H9 (cell line): ENCODE data around the gene FAM114A1. TPM values are rescaled to one million over a fixed set of nuclear protein-coding genes. Genes with fewer than 3 reads are reported as not detected.
A peak's percentile ranks its signal among the peaks of the same experiment; 100 is the strongest.

Experiments
- DNase-seq: peaks from one replicate; pipeline ENCODE4 v3.0.0-alpha.2; 2017
- H2AFZ ChIP-seq: one replicate; pipeline ENCODE4 v1.6.1; 2013; ENCODE audit warnings: mild to moderate bottlenecking, low read length, control low read depth, moderate library complexity
- H2AK5ac ChIP-seq: 2 replicates; pipeline ENCODE4 v1.6.1; 2013; ENCODE audit warnings: low read length, control low read depth, mixed read lengths; ENCODE audit not compliant: insufficient read length
- H2BK120ac ChIP-seq: one replicate; pipeline ENCODE4 v1.6.1; 2013; ENCODE audit warnings: low read depth, mild to moderate bottlenecking, low read length, control low read depth, inconsistent platforms; ENCODE audit not compliant: poor library complexity, severe bottlenecking
- H2BK12ac ChIP-seq: 2 replicates; pipeline ENCODE4 v1.6.1; 2013; ENCODE audit warnings: low read length, control low read depth, mixed read lengths, low read depth; ENCODE audit not compliant: insufficient read length
- H2BK15ac ChIP-seq: 2 replicates; pipeline ENCODE4 v1.6.1; 2013; ENCODE audit warnings: low read depth, low read length, control low read depth
- H2BK20ac ChIP-seq: one replicate; pipeline ENCODE4 v1.6.1; 2013; ENCODE audit warnings: low read depth, mild to moderate bottlenecking, low read length, control low read depth, inconsistent platforms; ENCODE audit not compliant: poor library complexity, severe bottlenecking
- H2BK5ac ChIP-seq: 2 replicates; pipeline ENCODE4 v1.6.1; 2013; ENCODE audit warnings: low read length, control low read depth, mixed read lengths; ENCODE audit not compliant: insufficient read length
- H3K14ac ChIP-seq: 2 replicates; pipeline ENCODE4 v1.6.1; 2013; ENCODE audit warnings: low read length, control low read depth; ENCODE audit not compliant: insufficient read depth
- H3K18ac ChIP-seq: 2 replicates; pipeline ENCODE4 v1.6.1; 2013; ENCODE audit warnings: low read depth, mild to moderate bottlenecking, mixed read lengths, low read length, control low read depth; ENCODE audit not compliant: insufficient read length
- H3K23ac ChIP-seq: 2 replicates; pipeline ENCODE4 v1.6.1; 2013; ENCODE audit warnings: low read length, control low read depth, mixed read lengths, low read depth; ENCODE audit not compliant: insufficient read length
- H3K23me2 ChIP-seq: 2 replicates; pipeline ENCODE4 v1.6.1; 2013; ENCODE audit warnings: low read depth, mild to moderate bottlenecking, mixed read lengths, low read length, control low read depth; ENCODE audit not compliant: insufficient read length, poor library complexity, severe bottlenecking
- H3K27ac ChIP-seq: 2 replicates; pipeline ENCODE4 v1.5.1; 2013; ENCODE audit warnings: low read length, control low read depth, mixed read lengths, low read depth; ENCODE audit not compliant: insufficient read length
- H3K27me3 ChIP-seq: 2 replicates; pipeline ENCODE4 v1.6.1; 2013; ENCODE audit warnings: low read length, control low read depth, inconsistent platforms; ENCODE audit not compliant: insufficient read depth
- H3K4ac ChIP-seq: 2 replicates; pipeline ENCODE4 v1.6.1; 2013; ENCODE audit warnings: low read depth, mild to moderate bottlenecking, control low read depth, inconsistent platforms, low read length, moderate library complexity
- H3K4me1 ChIP-seq: 2 replicates; pipeline ENCODE4 v1.6.1; 2013; ENCODE audit warnings: low read length, control low read depth, inconsistent platforms; ENCODE audit not compliant: insufficient read depth
- H3K4me2 ChIP-seq: 2 replicates; pipeline ENCODE4 v1.6.1; 2013; ENCODE audit warnings: low read length, control low read depth, mixed read lengths; ENCODE audit not compliant: insufficient read length, insufficient read depth
- H3K56ac ChIP-seq: 2 replicates; pipeline ENCODE4 v1.6.1; 2013; ENCODE audit warnings: low read depth, mild to moderate bottlenecking, mixed read lengths, low read length, control low read depth; ENCODE audit not compliant: insufficient read length
- H3K79me1 ChIP-seq: 2 replicates; pipeline ENCODE4 v1.6.1; 2013; ENCODE audit warnings: low read depth, mild to moderate bottlenecking, moderate library complexity, low read length, control low read depth, inconsistent platforms; ENCODE audit not compliant: insufficient read depth, poor library complexity, severe bottlenecking
- H3K79me2 ChIP-seq: 2 replicates; pipeline ENCODE4 v1.6.1; 2013; ENCODE audit warnings: low read length, control low read depth, inconsistent platforms; ENCODE audit not compliant: insufficient read depth
- H3K9ac ChIP-seq: 2 replicates; pipeline ENCODE4 v1.6.1; 2013; ENCODE audit warnings: low read length, control low read depth, mixed read lengths; ENCODE audit not compliant: insufficient read length; ENCODE audit errors: extremely low read depth
- H3K9me3 ChIP-seq: one replicate; pipeline ENCODE4 v1.6.1; 2013; ENCODE audit warnings: low read depth, low read length, inconsistent platforms; ENCODE audit not compliant: control insufficient read depth
- H3T11ph ChIP-seq: one replicate; pipeline ENCODE4 v1.6.1; 2013; ENCODE audit warnings: mild to moderate bottlenecking, low read length, control low read depth, inconsistent platforms
- H4K20me1 ChIP-seq: one replicate; pipeline ENCODE4 v1.6.1; 2013; ENCODE audit not compliant: control insufficient read depth, insufficient read length, insufficient read depth
- H4K5ac ChIP-seq: 2 replicates; pipeline ENCODE4 v1.6.1; 2013; ENCODE audit warnings: low read depth, mild to moderate bottlenecking, mixed read lengths, low read length, control low read depth; ENCODE audit not compliant: insufficient read length
- H4K8ac ChIP-seq: replicated peaks from 2 replicates; pipeline ENCODE4 v1.6.1; 2013; ENCODE audit warnings: low read length, control low read depth, mixed read lengths, low read depth; ENCODE audit not compliant: insufficient read length
- H4K91ac ChIP-seq: 2 replicates; pipeline ENCODE4 v1.6.1; 2013; ENCODE audit warnings: low read depth, mild to moderate bottlenecking, moderate library complexity, mixed read lengths, low read length, control low read depth; ENCODE audit not compliant: insufficient read length
- H3K27ac Mint-ChIP-seq, 3 experiments: 2 replicates in 2 of 3; 3 replicates in 1 of 3; pipeline ENCODE4 v1.8.0; 2020 to 2021; ENCODE audit warnings: mixed read lengths in 3 of 3, mild to moderate bottlenecking in 1 of 3, moderate library complexity in 1 of 3
- H3K27me3 Mint-ChIP-seq: 2 replicates; pipeline ENCODE4 v1.8.0; 2021; ENCODE audit warnings: low read depth, mild to moderate bottlenecking, moderate library complexity, mixed read lengths
- H3K36me3 Mint-ChIP-seq, 3 experiments: 2 replicates in 2 of 3; 3 replicates in 1 of 3; pipeline ENCODE4 v1.8.0; 2020 to 2021; ENCODE audit warnings: low read depth in 3 of 3, mixed read lengths in 3 of 3; ENCODE audit not compliant: insufficient read depth in 1 of 3
- H3K4me1 Mint-ChIP-seq, 2 experiments: 2 replicates each; pipeline ENCODE4 v1.8.0; 2020; ENCODE audit warnings: mixed read lengths in 2 of 2
- H3K4me3 Mint-ChIP-seq, 2 experiments: 2 replicates in 1 of 2; 3 replicates in 1 of 2; pipeline ENCODE4 v1.8.0; 2020 to 2021; ENCODE audit warnings: mild to moderate bottlenecking in 2 of 2, mixed read lengths in 2 of 2, moderate library complexity in 1 of 2
- H3K9me3 Mint-ChIP-seq, 2 experiments: 2 replicates in 1 of 2; 3 replicates in 1 of 2; pipeline ENCODE4 v1.8.0; 2020; ENCODE audit warnings: mild to moderate bottlenecking in 2 of 2, mixed read lengths in 2 of 2, moderate library complexity in 1 of 2
- CTCF ChIP-seq: fragments of 200-600 bp; sonication (generic); conservative IDR thresholded peaks from 3 replicates; pipeline ENCODE4 v1.8.0; 2021; ENCODE audit warnings: antibody characterized with exemption, mild to moderate bottlenecking
- WGBS: extraction: QIAGEN DNeasy Blood & Tissue Kit; methylation state at CpG from one replicate; pipeline ENCODE4 v1.1.7; 2013; ENCODE audit warnings: missing lambda C conversion rate, low lambda C conversion rate, mixed read lengths; ENCODE audit not compliant: insufficient read length; ENCODE audit errors: extremely low coverage; 5-methylcytosine and 5-hydroxymethylcytosine counted together
- total RNA-seq: library from RNA; stranded (reverse); gene quantifications from 2 replicates; pipeline ENCODE4 v1.2.1, GENCODE V29; 2021

Gene FAM114A1
- total RNA-seq, 1 experiment from 2014 or later, result 9.9 TPM

GRCh38 chr4:38926896-38927295 lies 59.3 kb downstream of the FAM114A1 start:
- no peak overlapping the region for H3K14ac ChIP-seq
- H3K79me2 ChIP-seq, result no peaks in the 10 kb centered on the region
- no peaks in the 10 kb centered on the region for H3K27me3 ChIP-seq
- no peak overlapping the region for H3K4me3 Mint-ChIP-seq
- no peaks in the 10 kb centered on the region for H3K79me1 ChIP-seq
- H3K23ac ChIP-seq, result no peak overlapping the region
- no peak overlapping the region for H4K5ac ChIP-seq
- no peak overlapping the region for H2BK12ac ChIP-seq
- no peak overlapping the region for H3K56ac ChIP-seq
- no peak overlapping the region for H3K4me2 ChIP-seq
- H2AFZ ChIP-seq, result no peak overlapping the region
- peaks cover 0 to 10% of the 10 kb centered on the region in 2 experiments; a peak in 1 of 4 replicates for H3K4me1 Mint-ChIP-seq
- no peak overlapping the region for H3K9ac ChIP-seq
- H2BK15ac ChIP-seq, result no peak overlapping the region
- H3K9me3 ChIP-seq, result no peaks in the 10 kb centered on the region
- H3K27ac ChIP-seq, result no peak overlapping the region
- H3K9me3 Mint-ChIP-seq, result no peaks in the 10 kb centered on the region
- H3K36me3 Mint-ChIP-seq, result peaks cover 0 to 3% (median under 1%) of the 10 kb centered on the region in 3 experiments; a peak in 2 of 7 replicates
- H3T11ph ChIP-seq, result no peak overlapping the region
- no peak overlapping the region for H4K91ac ChIP-seq
- no peak overlapping the region for H2AK5ac ChIP-seq
- H4K8ac ChIP-seq, result no peak overlapping the region
- no peaks in the 10 kb centered on the region for H3K4me1 ChIP-seq
- no peaks in the 10 kb centered on the region for H3K23me2 ChIP-seq
- H3K27ac Mint-ChIP-seq, result peak overlapping the region in 1 of 3 experiments; percentile 71; a peak in 3 of 7 replicates
- no peaks in the 10 kb centered on the region for H4K20me1 ChIP-seq
- DNase-seq, result no peak
- H3K18ac ChIP-seq, result no peak overlapping the region
- H2BK120ac ChIP-seq, result no peak overlapping the region
- H3K4ac ChIP-seq, result no peak overlapping the region
- WGBS, result no CpG with 5 or more reads among the region's 6 CpGs
- H2BK5ac ChIP-seq, result no peak overlapping the region
- no peak for TF ChIP-seq CTCF
- H2BK20ac ChIP-seq, result no peak overlapping the region
- H3K27me3 Mint-ChIP-seq, result no peaks in the 10 kb centered on the region; the same call in 1 of the 2 replicates
